22Rv1 (cell line): Measurements from ENCODE around the gene TIMP3.

ENCODE experiments used
- ZFX ChIP-seq: fragments of 450-650 bp; IDR thresholded peaks from 2 replicates; pipeline ENCODE4 v1.6.1; 2017; ENCODE audit warnings: antibody characterized with exemption, borderline replicate concordance
- TF ChIP-seq, protein P1 (sequence below): fragments of 450-650 bp; IDR thresholded peaks from 2 replicates; pipeline ENCODE4 v1.5.1; 2017; ENCODE audit warnings: mild to moderate bottlenecking

DNA sequence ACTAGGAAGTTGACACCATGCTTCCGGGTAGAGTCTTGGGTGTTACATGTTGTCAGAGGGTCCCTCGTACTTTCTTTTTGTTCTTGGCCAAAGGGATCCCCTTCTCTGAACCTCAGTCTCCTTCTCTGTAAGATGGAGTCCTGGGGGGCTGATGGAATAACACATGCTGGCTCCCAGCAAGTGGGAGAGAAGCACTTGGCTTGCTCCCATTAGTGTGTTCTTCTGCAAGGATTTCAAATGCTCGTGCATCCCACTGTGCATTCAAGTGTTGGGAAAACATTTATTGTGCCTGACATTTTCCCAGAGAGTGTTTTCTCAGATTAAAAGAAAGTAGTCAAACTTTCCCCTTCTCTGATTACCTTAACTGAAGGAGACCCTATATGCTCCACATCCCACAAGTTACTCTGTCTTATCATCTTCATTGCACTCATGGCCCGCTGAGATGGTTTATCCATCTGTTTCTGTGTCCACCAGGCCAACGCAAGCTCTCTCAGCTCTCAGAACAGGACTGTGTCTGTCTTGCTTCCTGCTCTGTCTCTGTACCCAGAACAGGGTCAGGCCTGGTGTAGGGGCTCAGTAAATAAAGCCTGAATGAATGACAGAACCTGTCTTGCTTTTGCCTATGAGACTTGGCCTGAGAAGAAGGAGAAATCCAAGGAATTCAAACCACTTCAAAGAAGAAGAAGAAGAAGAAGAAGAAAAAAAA, 16.0 kb upstream of the TIMP3 start:
- TF ChIP-seq, protein P1, sequence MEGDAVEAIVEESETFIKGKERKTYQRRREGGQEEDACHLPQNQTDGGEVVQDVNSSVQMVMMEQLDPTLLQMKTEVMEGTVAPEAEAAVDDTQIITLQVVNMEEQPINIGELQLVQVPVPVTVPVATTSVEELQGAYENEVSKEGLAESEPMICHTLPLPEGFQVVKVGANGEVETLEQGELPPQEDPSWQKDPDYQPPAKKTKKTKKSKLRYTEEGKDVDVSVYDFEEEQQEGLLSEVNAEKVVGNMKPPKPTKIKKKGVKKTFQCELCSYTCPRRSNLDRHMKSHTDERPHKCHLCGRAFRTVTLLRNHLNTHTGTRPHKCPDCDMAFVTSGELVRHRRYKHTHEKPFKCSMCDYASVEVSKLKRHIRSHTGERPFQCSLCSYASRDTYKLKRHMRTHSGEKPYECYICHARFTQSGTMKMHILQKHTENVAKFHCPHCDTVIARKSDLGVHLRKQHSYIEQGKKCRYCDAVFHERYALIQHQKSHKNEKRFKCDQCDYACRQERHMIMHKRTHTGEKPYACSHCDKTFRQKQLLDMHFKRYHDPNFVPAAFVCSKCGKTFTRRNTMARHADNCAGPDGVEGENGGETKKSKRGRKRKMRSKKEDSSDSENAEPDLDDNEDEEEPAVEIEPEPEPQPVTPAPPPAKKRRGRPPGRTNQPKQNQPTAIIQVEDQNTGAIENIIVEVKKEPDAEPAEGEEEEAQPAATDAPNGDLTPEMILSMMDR = no peak
- no peak for TF ChIP-seq ZFX
